Medulla oblongata (tissue), 1 donor: ENCODE measurements around the gene MLH3.
A peak's percentile ranks its signal among the peaks of the same experiment; 100 is the strongest.
"Not testable (repeated sequence)": the region's sequence is repeated elsewhere in the genome, so short reads cannot be mapped to it uniquely, and the experiment has no call there.

ENCODE experiments used
- DNase-seq: peaks from one replicate; pipeline ENCODE4 v3.0.0-alpha.2; 2015; ENCODE audit errors: extremely low spot score

MLH3 gene

GRCh38 chr14:75025876-75026275 is 25.4 kb downstream of the MLH3 start:
- DNase-seq = no peak

- DNase-seq = no peak
Measured at GRCh38 chr14:75025082-75025481, 26.2 kb downstream of the MLH3 start.

GRCh38 chr14:75023108-75023507 is 28.2 kb downstream of the MLH3 start:
- no peak for DNase-seq

- DNase-seq = no peak
Measured at GRCh38 chr14:75022655-75023054, 28.6 kb downstream of the MLH3 start.

- no peak for DNase-seq
Measured at GRCh38 chr14:75018694-75019093, 32.6 kb downstream of the MLH3 start.

GRCh38 chr14:75016815-75017214 is 34.5 kb downstream of the MLH3 start:
- DNase-seq = peak; percentile 77

- no peak for DNase-seq
Measured at GRCh38 chr14:75015496-75015895, 35.8 kb downstream of the MLH3 start.

GRCh38 chr14:75013290-75013689 is 38.0 kb downstream of the MLH3 start:
- DNase-seq = no peak

- no peak for DNase-seq
Measured at GRCh38 chr14:75011356-75011994, 39.8 kb downstream of the MLH3 start.

- DNase-seq = no peak
Measured at GRCh38 chr14:75010472-75011093, 40.7 kb downstream of the MLH3 start.

GRCh38 chr14:75009176-75009575 is 42.1 kb downstream of the MLH3 start:
- no peak for DNase-seq

- DNase-seq = no peak
Measured at GRCh38 chr14:75005357-75005756, 45.9 kb downstream of the MLH3 start.

- DNase-seq = no peak
Measured at GRCh38 chr14:75003250-75004027, 47.8 kb downstream of the MLH3 start.

- DNase-seq = peak; percentile 99
Measured at GRCh38 chr14:75002392-75003249, 48.6 kb downstream of the MLH3 start, which contains the start of gene EIF2B2. EIF2B2 (plus strand) TSS chr14:75002921; CDS start chr14:75002991, 70 bp downstream.

GRCh38 chr14:75001899-75002298 is 49.4 kb downstream of the MLH3 start:
- no peak for DNase-seq

- DNase-seq = no peak
Measured at GRCh38 chr14:75001261-75001660, 50.0 kb downstream of the MLH3 start.

- not testable (repeated sequence) for DNase-seq
Measured at GRCh38 chr14:74995781-74996180, 55.5 kb downstream of the MLH3 start.

GRCh38 chr14:74994182-74994581 is 57.1 kb downstream of the MLH3 start:
- DNase-seq = not testable (repeated sequence)

- no peak for DNase-seq
Measured at GRCh38 chr14:74988993-74989392, 62.3 kb downstream of the MLH3 start.

GRCh38 chr14:74988131-74988530 is 63.1 kb downstream of the MLH3 start:
- DNase-seq = no peak

- DNase-seq = no peak
Measured at GRCh38 chr14:74985806-74986205, 65.5 kb downstream of the MLH3 start.

GRCh38 chr14:74985028-74985310 is 66.3 kb downstream of the MLH3 start:
- no peak for DNase-seq
